ENCODE data around the gene TANGO2.

- TF ChIP-seq CTCF (IDR thresholded peaks at IDR 0.05) = no peak
- TF ChIP-seq POLR2A (IDR thresholded peaks at IDR 0.05) = no peak
- no peak for TF ChIP-seq EP300 (IDR thresholded peaks at IDR 0.05)
Observed at GRCh38 chr22:20051927-20052308, 31.0 kb downstream of the TANGO2 start.
